Eye (tissue), 1 donor: ENCODE measurements around the gene TTBK2.
"Not testable (repeated sequence)": the region's sequence is repeated elsewhere in the genome, so short reads cannot be mapped to it uniquely, and the experiment has no call there.

Experiments
- DNase-seq: peaks from one replicate; pipeline ENCODE4 v3.0.0-alpha.2; 2015

The TTBK2 gene

GRCh38 chr15:42820811-42821210 is 99.8 kb downstream of the TTBK2 start:
- no peak for DNase-seq

GRCh38 chr15:42819786-42820185 is 100.8 kb downstream of the TTBK2 start:
- DNase-seq: no peak

- DNase-seq: no peak
Measured at GRCh38 chr15:42811433-42811832, 109.1 kb downstream of the TTBK2 start.

- DNase-seq: no peak
Measured at GRCh38 chr15:42808913-42809312, 111.7 kb downstream of the TTBK2 start.

GRCh38 chr15:42805266-42805665 is 115.3 kb downstream of the TTBK2 start:
- no peak for DNase-seq

GRCh38 chr15:42804739-42805138 is 115.8 kb downstream of the TTBK2 start:
- DNase-seq: no peak

GRCh38 chr15:42803436-42803835 is 117.1 kb downstream of the TTBK2 start:
- DNase-seq: no peak

- DNase-seq: no peak
Measured at GRCh38 chr15:42802168-42802567, 118.4 kb downstream of the TTBK2 start.

- DNase-seq: no peak
Measured at GRCh38 chr15:42800731-42801474, 119.7 kb downstream of the TTBK2 start.

GRCh38 chr15:42798802-42799201 is 121.8 kb downstream of the TTBK2 start:
- DNase-seq: no peak

- no peak for DNase-seq
Measured at GRCh38 chr15:42796955-42797782, 123.4 kb downstream of the TTBK2 start.

- no peak for DNase-seq
Measured at GRCh38 chr15:42788725-42789124, 131.9 kb downstream of the TTBK2 start.

- no peak for DNase-seq
Measured at GRCh38 chr15:42786978-42787377, 133.6 kb downstream of the TTBK2 start.

GRCh38 chr15:42785569-42785968 is 135.0 kb downstream of the TTBK2 start:
- DNase-seq: no peak

- DNase-seq: no peak
Measured at GRCh38 chr15:42784705-42785104, 135.9 kb downstream of the TTBK2 start.

- no peak for DNase-seq
Measured at GRCh38 chr15:42782716-42783115, 137.9 kb downstream of the TTBK2 start.

GRCh38 chr15:42775416-42775815 is 145.2 kb downstream of the TTBK2 start:
- DNase-seq: no peak

- no peak for DNase-seq
Measured at GRCh38 chr15:42772901-42773300, 147.7 kb downstream of the TTBK2 start.

- no peak for DNase-seq
Measured at GRCh38 chr15:42772144-42772543, 148.4 kb downstream of the TTBK2 start.

- not testable (repeated sequence) for DNase-seq
Measured at GRCh38 chr15:42766109-42766508, 154.5 kb downstream of the TTBK2 start.

GRCh38 chr15:42764154-42764731 is 156.3 kb downstream of the TTBK2 start:
- DNase-seq: not testable (repeated sequence)

- DNase-seq: not testable (repeated sequence)
Measured at GRCh38 chr15:42761813-42762212, 158.8 kb downstream of the TTBK2 start.

- no peak for DNase-seq
Measured at GRCh38 chr15:42760759-42761158, 159.8 kb downstream of the TTBK2 start.

- no peak for DNase-seq
Measured at GRCh38 chr15:42759093-42759492, 161.5 kb downstream of the TTBK2 start.
